K562 (cell line): ENCODE measurements around the gene CHN2. TPM values are rescaled to one million over a fixed set of nuclear protein-coding genes. Genes with fewer than 3 reads are reported as not detected.

Source experiments
- GABPA ChIP-seq: fragments of 200-800 bp; sonication (Bioruptor generic); conservative IDR thresholded peaks from 2 replicates; pipeline ENCODE4 v1.6.1; 2016; ENCODE audit warnings: low read depth, missing genetic modification characterization, missing compliant biosample characterization
- GTF2E2 ChIP-seq: fragments of 200-800 bp; sonication (Bioruptor generic); IDR thresholded peaks from 2 replicates; pipeline ENCODE4 v1.6.1; 2016; ENCODE audit warnings: missing genetic modification characterization, missing compliant biosample characterization
- IRF9 ChIP-seq: fragments of 450-650 bp; IDR thresholded peaks from 2 replicates; pipeline ENCODE4 v1.6.1; 2016; ENCODE audit warnings: missing biosample characterization, missing genetic modification characterization
- KAT2B ChIP-seq: IDR thresholded peaks from one replicate; pipeline ENCODE4 v1.6.1; 2012; ENCODE audit warnings: low read depth, mild to moderate bottlenecking, control low read depth, inconsistent platforms, low read length, moderate library complexity
- KDM1A ChIP-seq, 2 experiments: fragments of 450-650 bp; IDR thresholded peaks; 2 replicates each; pipeline ENCODE4 v1.6.1; 2016; ENCODE audit warnings: mild to moderate bottlenecking in 2 of 2
- MBD2 ChIP-seq: sonication (generic); IDR thresholded peaks from 2 replicates; pipeline ENCODE4 v1.6.1; 2016; ENCODE audit warnings: low read depth, borderline replicate concordance
- MIER1 ChIP-seq: fragments of 450-650 bp; IDR thresholded peaks from 2 replicates; pipeline ENCODE4 v1.6.1; 2016; ENCODE audit warnings: antibody characterized with exemption, mild to moderate bottlenecking, low read depth
- NFE2 ChIP-seq: IDR thresholded peaks from 2 replicates; pipeline ENCODE4 v1.6.1; 2014; ENCODE audit warnings: antibody characterized with exemption, low read depth
- RAD51 ChIP-seq: fragments of 450-650 bp; IDR thresholded peaks from 2 replicates; pipeline ENCODE4 v1.7.1; 2016; ENCODE audit warnings: low read depth, mild to moderate bottlenecking, borderline replicate concordance
- RUNX1 ChIP-seq: sonication (generic); IDR thresholded peaks from 2 replicates; pipeline ENCODE4 v1.6.1; 2016; ENCODE audit warnings: antibody characterized with exemption, low read depth
- SREBF2 ChIP-seq: sonication (generic); formaldehyde crosslinking; IDR thresholded peaks from 2 replicates; pipeline ENCODE4 v1.4.0; 2020; ENCODE audit warnings: mild to moderate bottlenecking, missing genetic modification reagents
- TFE3 ChIP-seq: fragments of 450-650 bp; formaldehyde crosslinking; IDR thresholded peaks from 2 replicates; pipeline ENCODE4 v1.4.0; 2020; ENCODE audit warnings: mild to moderate bottlenecking, mixed read lengths
- THRAP3 ChIP-seq: fragments of 450-650 bp; IDR thresholded peaks from 2 replicates; pipeline ENCODE4 v1.6.1; 2016; ENCODE audit warnings: mild to moderate bottlenecking, inconsistent platforms, borderline replicate concordance
- ZNF217 ChIP-seq: sonication (generic); formaldehyde crosslinking; IDR thresholded peaks from 2 replicates; pipeline ENCODE4 v1.8.0; 2022; ENCODE audit warnings: mild to moderate bottlenecking, missing genetic modification reagents
- ZNF232 ChIP-seq: sonication (generic); formaldehyde crosslinking; IDR thresholded peaks from 2 replicates; pipeline ENCODE4 v1.8.0; 2022; ENCODE audit warnings: mild to moderate bottlenecking, missing genetic modification reagents
- ZNF239 ChIP-seq: fragments of 250-450 bp; sonication (Bioruptor Pico); IDR thresholded peaks from 2 replicates; pipeline ENCODE4 v1.4.0; 2020; ENCODE audit warnings: mild to moderate bottlenecking
- ZNF449 ChIP-seq: fragments of 250-450 bp; sonication (Bioruptor Pico); IDR thresholded peaks from 2 replicates; pipeline ENCODE4 v1.8.0; 2022; ENCODE audit warnings: moderate library complexity, mild to moderate bottlenecking, inconsistent platforms
- ZNF79 ChIP-seq: fragments of 250-450 bp; sonication (Bioruptor Pico); IDR thresholded peaks from 2 replicates; pipeline ENCODE4 v1.4.0; 2020; ENCODE audit warnings: low read depth, mild to moderate bottlenecking, moderate library complexity
- ZZZ3 ChIP-seq: fragments of 450-650 bp; IDR thresholded peaks from 2 replicates; pipeline ENCODE4 v1.6.1; 2016; ENCODE audit warnings: antibody characterized with exemption, mild to moderate bottlenecking, moderate library complexity
- polyA plus RNA-seq, 8 experiments: library from polyadenylated mRNA; depleted of rRNA in 4 of 8; stranded (reverse) in 5 of 8; unstranded in 3 of 8; fragments of >200 nt; fragmentation: Nextera tagmentation in 2 of 8; fragmentation: Illumina TruSeq in 1 of 8; extraction: Ambion mirVana in 2 of 8; extraction: Trizol in 1 of 8; gene quantifications; 2 replicates each; pipeline versions ENCODE4 v1.2.1 to v1.2.3, GENCODE V29; 2011 to 2014; ENCODE audit warnings: inconsistent platforms in 1 of 8, missing spikeins in 1 of 8
- total RNA-seq, 7 experiments: library from RNA; depleted of rRNA in 6 of 7; stranded (reverse); fragments of >200 nt in 6 of 7; fragmentation: Illumina TruSeq in 2 of 7; extraction: Trizol in 2 of 7; gene quantifications; 2 replicates each; pipeline versions ENCODE4 v1.2.1 to v1.2.3, GENCODE V29; 2011 to 2021; ENCODE audit warnings: low replicate concordance in 1 of 7
- TF ChIP-seq, protein P1 (sequence below), 2 experiments: fragments of 450-650 bp; IDR thresholded peaks; 2 replicates each; pipeline ENCODE4 v1.6.1; 2016

The CHN2 gene
- total and polyA plus RNA-seq, 9 of the 15 experiments (the other 6 are each of a cell fraction or from before 2014, with no cell fraction given): 0.12 to 2.1 (median 0.31) TPM; not detected in 1

GRCh38 chr7:29192811-29193210 lies 1.8 kb upstream of the CHN2 start (continued):
- TF ChIP-seq MIER1 (no peak), ZNF239 (CRISPR knock-in tag) (no peak), ZNF79 (no peak), TFE3 (peak; percentile 41; the same call in 1 of the 2 replicates), ZNF217 (CRISPR knock-in tag) (no peak), RUNX1 (no peak), GTF2E2 (tag) (no peak), ZNF232 (CRISPR knock-in tag) (no peak), IRF9 (no peak), SREBF2 (CRISPR knock-in tag) (no peak), ZNF449 (CRISPR knock-in tag) (no peak), THRAP3 (no peak), ZZZ3 (no peak), GABPA (tag) (no peak), RAD51 (peak; percentile 16; the same call in 1 of the 2 replicates), KAT2B (no peak), NFE2 (no peak), KDM1A (IDR thresholded peaks at IDR 0.05) (no peak), MBD2 (no peak)
- TF ChIP-seq, protein P1, sequence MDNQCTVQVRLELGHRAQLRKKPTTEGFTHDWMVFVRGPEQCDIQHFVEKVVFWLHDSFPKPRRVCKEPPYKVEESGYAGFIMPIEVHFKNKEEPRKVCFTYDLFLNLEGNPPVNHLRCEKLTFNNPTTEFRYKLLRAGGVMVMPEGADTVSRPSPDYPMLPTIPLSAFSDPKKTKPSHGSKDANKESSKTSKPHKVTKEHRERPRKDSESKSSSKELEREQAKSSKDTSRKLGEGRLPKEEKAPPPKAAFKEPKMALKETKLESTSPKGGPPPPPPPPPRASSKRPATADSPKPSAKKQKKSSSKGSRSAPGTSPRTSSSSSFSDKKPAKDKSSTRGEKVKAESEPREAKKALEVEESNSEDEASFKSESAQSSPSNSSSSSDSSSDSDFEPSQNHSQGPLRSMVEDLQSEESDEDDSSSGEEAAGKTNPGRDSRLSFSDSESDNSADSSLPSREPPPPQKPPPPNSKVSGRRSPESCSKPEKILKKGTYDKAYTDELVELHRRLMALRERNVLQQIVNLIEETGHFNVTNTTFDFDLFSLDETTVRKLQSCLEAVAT (IDR thresholded peaks at IDR 0.05): no peak
